ENCODE measurements around the gene SHROOM3. TPM values are rescaled to one million over a fixed set of nuclear protein-coding genes. Genes with fewer than 3 reads are reported as not detected.
"Not testable (repeated sequence)": the region's sequence is repeated elsewhere in the genome, so short reads cannot be mapped to it uniquely, and the experiment has no call there.

Gene SHROOM3
- total and polyA plus RNA-seq, 2 donors = 11.7 to 16.6 TPM

- no peak overlapping the region for H3K4me3 ChIP-seq (ENCODE audit: low read depth, low read length)
- no peak for DNase-seq (ENCODE audit: extremely low spot score)
- no peaks in the 10 kb centered on the region for H3K36me3 ChIP-seq (ENCODE audit: insufficient read depth)
- no peaks in the 10 kb centered on the region for H3K4me1 ChIP-seq (ENCODE audit: insufficient read depth)
- no peak overlapping the region for H3K27ac ChIP-seq (ENCODE audit: low read depth)
- WGBS = 70% methylated on average over 2 of the region's 2 CpGs
These were observed 285.1 kb downstream of the SHROOM3 start for GRCh38 chr4:76720121-76720520.

DNA sequence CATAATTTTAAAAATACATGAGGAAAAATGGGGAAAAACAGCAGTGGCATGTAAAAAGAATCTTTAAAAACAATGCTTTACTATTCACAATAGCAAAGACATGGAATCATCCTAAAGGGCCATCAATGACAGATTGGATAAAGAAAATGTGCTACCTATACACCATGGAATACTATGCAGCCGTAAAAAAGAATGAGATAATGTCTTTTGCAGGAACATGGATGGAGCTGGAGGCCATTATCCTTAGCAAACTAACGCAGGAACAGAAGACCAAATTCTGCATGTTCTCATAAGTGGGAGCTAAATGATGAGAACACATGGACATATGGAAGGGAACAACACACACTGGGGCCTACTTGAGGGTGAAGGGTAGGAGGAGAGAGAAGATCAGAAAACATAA, 287.1 kb downstream of the SHROOM3 start:
- not testable (repeated sequence) for DNase-seq (ENCODE audit: extremely low spot score); H3K4me1 ChIP-seq (ENCODE audit: insufficient read depth); H3K4me3 ChIP-seq (ENCODE audit: low read depth, low read length); H3K27ac ChIP-seq (ENCODE audit: low read depth); H3K36me3 ChIP-seq (ENCODE audit: insufficient read depth)
- 98% methylated on average over 2 of the region's 2 CpGs for WGBS

- no peak overlapping the region for H3K27ac ChIP-seq (ENCODE audit: low read depth)
- H3K4me1 ChIP-seq (ENCODE audit: insufficient read depth) = no peaks in the 10 kb centered on the region
- WGBS = 88% methylated on average over 4 of the region's 4 CpGs
- H3K4me3 ChIP-seq (ENCODE audit: low read depth, low read length) = no peak overlapping the region
- H3K36me3 ChIP-seq (ENCODE audit: insufficient read depth) = no peaks in the 10 kb centered on the region
- no peak for DNase-seq (ENCODE audit: extremely low spot score)
These were observed 287.8 kb downstream of the SHROOM3 start for GRCh38 chr4:76722838-76723237.

GRCh38 chr4:76723373-76723772, 288.3 kb downstream of the SHROOM3 start:
- Histone ChIP-seq H3K4me1 (ENCODE audit: insufficient read depth) (no peaks in the 10 kb centered on the region), H3K27ac (ENCODE audit: low read depth) (no peak overlapping the region), H3K36me3 (ENCODE audit: insufficient read depth) (no peaks in the 10 kb centered on the region), H3K4me3 (ENCODE audit: low read depth, low read length) (no peak overlapping the region)
- DNase-seq (ENCODE audit: extremely low spot score) = no peak

DNA sequence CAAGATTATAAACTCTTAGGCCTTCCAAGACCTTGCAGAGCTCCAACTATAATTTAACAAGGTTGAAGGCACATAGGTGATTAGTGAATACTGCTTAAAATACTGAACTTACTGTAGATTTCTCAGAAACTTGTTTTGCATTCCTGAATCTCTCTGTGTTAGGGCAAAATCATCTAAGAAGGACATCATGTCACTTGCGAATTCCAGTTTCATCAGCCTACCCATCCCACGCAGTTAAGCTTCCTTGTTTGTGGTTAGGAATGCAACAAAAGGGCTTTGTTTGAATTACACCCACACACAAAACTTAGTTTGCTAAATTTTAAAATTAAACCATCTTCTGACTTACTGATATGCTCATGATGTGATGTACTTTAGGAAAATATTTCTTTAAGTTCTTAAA, 288.9 kb downstream of the SHROOM3 start:
- WGBS = 41% methylated on average over 2 of the region's 2 CpGs

GRCh38 chr4:76725039-76725438, 290.0 kb downstream of the SHROOM3 start:
- 75% methylated on average over 2 of the region's 2 CpGs for WGBS
- Histone ChIP-seq H3K4me1 (ENCODE audit: insufficient read depth) (no peaks in the 10 kb centered on the region), H3K27ac (ENCODE audit: low read depth) (no peak overlapping the region), H3K4me3 (ENCODE audit: low read depth, low read length) (no peak overlapping the region), H3K36me3 (ENCODE audit: insufficient read depth) (no peaks in the 10 kb centered on the region)
- DNase-seq (ENCODE audit: extremely low spot score) = no peak

More for the DNA sequence above, 288.9 kb downstream of the SHROOM3 start:
- DNase-seq (ENCODE audit: extremely low spot score) = no peak
- H3K27ac ChIP-seq (ENCODE audit: low read depth) = no peak overlapping the region
- no peaks in the 10 kb centered on the region for H3K36me3 ChIP-seq (ENCODE audit: insufficient read depth)
- no peaks in the 10 kb centered on the region for H3K4me1 ChIP-seq (ENCODE audit: insufficient read depth)
- H3K4me3 ChIP-seq (ENCODE audit: low read depth, low read length) = no peak overlapping the region

- 91% methylated on average over 1 of the region's 1 CpG for WGBS
- DNase-seq (ENCODE audit: extremely low spot score) = no peak
- no peaks in the 10 kb centered on the region for H3K4me1 ChIP-seq (ENCODE audit: insufficient read depth)
- no peak overlapping the region for H3K27ac ChIP-seq (ENCODE audit: low read depth)
- no peaks in the 10 kb centered on the region for H3K36me3 ChIP-seq (ENCODE audit: insufficient read depth)
- H3K4me3 ChIP-seq (ENCODE audit: low read depth, low read length) = no peak overlapping the region
These were observed 291.1 kb downstream of the SHROOM3 start for GRCh38 chr4:76726176-76726575.

DNA sequence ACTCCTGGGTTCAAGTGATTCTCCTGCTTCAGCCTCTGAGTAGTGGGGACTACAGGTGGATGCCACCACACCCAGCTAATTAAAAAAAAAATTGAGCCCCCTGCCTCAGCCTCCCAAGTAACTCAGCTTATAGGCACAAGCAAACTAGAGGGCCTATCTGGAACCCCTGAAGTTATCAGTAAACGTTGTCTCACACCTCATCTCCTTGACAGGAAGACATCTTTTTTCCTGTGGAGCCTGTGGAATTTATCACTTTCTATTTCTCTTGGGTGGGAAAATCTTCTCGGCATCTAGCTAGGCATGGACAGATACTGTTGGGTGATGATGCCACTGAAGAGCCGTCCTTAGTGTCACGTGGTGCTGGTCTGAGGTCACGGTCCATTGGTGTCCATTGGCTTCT, 291.6 kb downstream of the SHROOM3 start:
- no peaks in the 10 kb centered on the region for H3K36me3 ChIP-seq (ENCODE audit: insufficient read depth)
- WGBS = 93% methylated on average over 5 of the region's 5 CpGs
- no peak overlapping the region for H3K4me3 ChIP-seq (ENCODE audit: low read depth, low read length)
- H3K27ac ChIP-seq (ENCODE audit: low read depth) = no peak overlapping the region
- no peaks in the 10 kb centered on the region for H3K4me1 ChIP-seq (ENCODE audit: insufficient read depth)
- no peak for DNase-seq (ENCODE audit: extremely low spot score)

GRCh38 chr4:76727934-76728333, 292.9 kb downstream of the SHROOM3 start:
- not testable (repeated sequence) for H3K4me1 ChIP-seq (ENCODE audit: insufficient read depth); H3K4me3 ChIP-seq (ENCODE audit: low read depth, low read length); DNase-seq (ENCODE audit: extremely low spot score); H3K36me3 ChIP-seq (ENCODE audit: insufficient read depth); H3K27ac ChIP-seq (ENCODE audit: low read depth)
- WGBS = 93% methylated on average over 5 of the region's 5 CpGs

- Histone ChIP-seq H3K27ac (ENCODE audit: low read depth) (no peak overlapping the region), H3K4me3 (ENCODE audit: low read depth, low read length) (no peak overlapping the region), H3K36me3 (ENCODE audit: insufficient read depth) (no peaks in the 10 kb centered on the region), H3K4me1 (ENCODE audit: insufficient read depth) (no peaks in the 10 kb centered on the region)
- no peak for DNase-seq (ENCODE audit: extremely low spot score)
- 70% methylated on average over 1 of the region's 1 CpG for WGBS
These were observed 294.4 kb downstream of the SHROOM3 start for GRCh38 chr4:76729460-76729859.

- H3K27ac ChIP-seq (ENCODE audit: low read depth) = no peak overlapping the region
- no peak overlapping the region for H3K4me3 ChIP-seq (ENCODE audit: low read depth, low read length)
- H3K36me3 ChIP-seq (ENCODE audit: insufficient read depth) = no peaks in the 10 kb centered on the region
- 92% methylated on average over 1 of the region's 1 CpG for WGBS
- H3K4me1 ChIP-seq (ENCODE audit: insufficient read depth) = no peaks in the 10 kb centered on the region
- no peak for DNase-seq (ENCODE audit: extremely low spot score)
These were observed 295.0 kb downstream of the SHROOM3 start for GRCh38 chr4:76729980-76730379.

GRCh38 chr4:76732246-76732645, 297.2 kb downstream of the SHROOM3 start:
- Histone ChIP-seq H3K36me3 (ENCODE audit: insufficient read depth) (no peaks in the 10 kb centered on the region), H3K27ac (ENCODE audit: low read depth) (no peak overlapping the region), H3K4me3 (ENCODE audit: low read depth, low read length) (no peak overlapping the region), H3K4me1 (ENCODE audit: insufficient read depth) (no peaks in the 10 kb centered on the region)
- WGBS = 79% methylated on average over 1 of the region's 1 CpG
- DNase-seq (ENCODE audit: extremely low spot score) = no peak

DNA sequence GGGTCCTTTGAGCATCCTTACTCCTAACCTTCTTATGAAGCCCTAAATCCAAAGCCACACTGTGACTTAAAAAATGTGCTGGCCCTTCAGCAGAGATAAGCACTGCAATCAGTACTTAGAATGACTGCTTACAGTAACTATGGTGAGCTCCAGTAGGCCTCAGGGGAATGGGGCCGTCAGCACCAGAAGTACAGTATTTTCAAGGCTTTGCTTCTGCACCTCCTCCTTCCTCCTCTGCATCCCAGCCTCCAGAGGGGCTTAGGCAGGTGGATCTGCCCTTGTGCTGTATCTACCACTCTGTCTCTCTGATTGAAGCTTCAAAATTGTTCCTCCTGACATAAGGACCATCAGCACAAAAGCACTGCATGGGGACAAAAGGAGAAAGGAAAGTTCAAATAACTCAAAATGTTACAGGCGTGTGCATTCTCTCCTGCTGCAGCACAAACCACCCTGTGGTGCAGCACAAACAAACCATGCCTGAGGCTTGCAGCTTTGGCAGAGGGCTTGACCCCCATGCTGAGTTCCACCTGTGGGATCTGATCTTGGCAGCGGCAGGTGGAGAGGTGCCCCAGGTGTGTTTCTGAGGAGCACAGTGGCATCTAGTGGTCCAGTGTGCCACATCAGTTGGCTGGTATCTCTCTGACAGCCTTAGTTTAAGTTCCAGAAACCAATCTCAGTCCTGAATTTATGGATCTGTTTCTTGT, 298.2 kb downstream of the SHROOM3 start:
- WGBS = 65% methylated on average over 3 of the region's 3 CpGs
- Histone ChIP-seq H3K36me3 (ENCODE audit: insufficient read depth) (no peaks in the 10 kb centered on the region), H3K27ac (ENCODE audit: low read depth) (no peak overlapping the region), H3K4me3 (ENCODE audit: low read depth, low read length) (no peak overlapping the region), H3K4me1 (ENCODE audit: insufficient read depth) (no peaks in the 10 kb centered on the region)
- DNase-seq (ENCODE audit: extremely low spot score) = no peak

GRCh38 chr4:76736414-76736813, 301.4 kb downstream of the SHROOM3 start:
- Histone ChIP-seq H3K4me1 (ENCODE audit: insufficient read depth) (no peaks in the 10 kb centered on the region), H3K36me3 (ENCODE audit: insufficient read depth) (no peaks in the 10 kb centered on the region), H3K4me3 (ENCODE audit: low read depth, low read length) (no peak overlapping the region), H3K27ac (ENCODE audit: low read depth) (no peak overlapping the region)
- WGBS = 28% methylated on average over 3 of the region's 3 CpGs
- no peak for DNase-seq (ENCODE audit: extremely low spot score)

DNA sequence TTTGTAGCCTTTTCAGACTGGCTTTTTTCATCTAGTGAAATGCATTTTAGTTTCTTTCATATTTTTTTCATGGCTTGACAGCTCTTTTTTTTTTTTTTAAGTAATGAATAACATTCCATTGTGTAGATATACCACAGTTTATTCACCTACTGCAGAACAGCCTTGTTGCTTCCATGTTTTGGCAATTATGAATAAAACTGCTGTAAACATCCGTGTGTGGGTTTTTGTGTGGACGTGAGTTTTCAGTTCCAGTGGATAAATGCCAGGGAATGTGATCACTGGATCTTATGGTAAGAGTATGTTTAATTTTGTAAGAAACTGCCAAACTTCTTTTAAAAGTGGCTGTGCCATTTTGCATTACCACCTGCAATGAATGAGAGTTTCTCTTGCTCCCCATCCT, 302.2 kb downstream of the SHROOM3 start:
- WGBS = 41% methylated on average over 2 of the region's 2 CpGs
- Histone ChIP-seq H3K27ac (ENCODE audit: low read depth) (no peak overlapping the region), H3K4me1 (ENCODE audit: insufficient read depth) (no peaks in the 10 kb centered on the region), H3K4me3 (ENCODE audit: low read depth, low read length) (no peak overlapping the region), H3K36me3 (ENCODE audit: insufficient read depth) (no peaks in the 10 kb centered on the region)
- DNase-seq (ENCODE audit: extremely low spot score) = no peak
